SU-DHL-6 (cell line): ENCODE results near the gene DAPL1.

Experiments used
- EZH2phosphoT487 ChIP-seq: fragments of 200-600 bp; sonication (generic), shearing (Covaris generic); conservative IDR thresholded peaks from 2 replicates; pipeline ENCODE4 v1.6.1; 2018; ENCODE audit warnings: mild to moderate bottlenecking, antibody characterized with exemption, low read length, moderate library complexity, mixed read lengths
- TF ChIP-seq, protein P1 (sequence below): fragments of 200-600 bp; sonication (generic); IDR thresholded peaks from one replicate; pipeline ENCODE4 v1.5.1; 2017; ENCODE audit warnings: antibody characterized with exemption, mild to moderate bottlenecking, low read length, moderate library complexity; ENCODE audit not compliant: insufficient read depth, poor library complexity, severe bottlenecking

DNA sequence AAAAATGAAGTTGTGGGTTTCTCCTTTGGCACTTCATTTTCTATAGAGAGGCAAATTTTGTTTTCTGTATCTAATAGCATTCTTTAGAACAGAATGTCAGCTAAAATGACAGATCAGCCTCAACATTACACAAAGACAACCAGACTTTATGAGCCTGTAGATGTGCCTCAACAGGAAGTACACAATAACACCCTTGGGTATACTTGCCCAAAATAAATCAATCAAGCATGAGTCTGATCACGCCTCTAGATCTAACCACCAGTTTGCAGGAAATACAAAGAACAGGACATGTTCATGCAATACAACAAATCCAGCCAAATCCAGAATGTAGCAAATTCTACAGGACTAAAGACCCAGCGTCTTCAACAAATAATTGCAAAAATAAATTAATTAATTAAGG lies 11.2 kb upstream of the DAPL1 start:
- TF ChIP-seq, protein P1, sequence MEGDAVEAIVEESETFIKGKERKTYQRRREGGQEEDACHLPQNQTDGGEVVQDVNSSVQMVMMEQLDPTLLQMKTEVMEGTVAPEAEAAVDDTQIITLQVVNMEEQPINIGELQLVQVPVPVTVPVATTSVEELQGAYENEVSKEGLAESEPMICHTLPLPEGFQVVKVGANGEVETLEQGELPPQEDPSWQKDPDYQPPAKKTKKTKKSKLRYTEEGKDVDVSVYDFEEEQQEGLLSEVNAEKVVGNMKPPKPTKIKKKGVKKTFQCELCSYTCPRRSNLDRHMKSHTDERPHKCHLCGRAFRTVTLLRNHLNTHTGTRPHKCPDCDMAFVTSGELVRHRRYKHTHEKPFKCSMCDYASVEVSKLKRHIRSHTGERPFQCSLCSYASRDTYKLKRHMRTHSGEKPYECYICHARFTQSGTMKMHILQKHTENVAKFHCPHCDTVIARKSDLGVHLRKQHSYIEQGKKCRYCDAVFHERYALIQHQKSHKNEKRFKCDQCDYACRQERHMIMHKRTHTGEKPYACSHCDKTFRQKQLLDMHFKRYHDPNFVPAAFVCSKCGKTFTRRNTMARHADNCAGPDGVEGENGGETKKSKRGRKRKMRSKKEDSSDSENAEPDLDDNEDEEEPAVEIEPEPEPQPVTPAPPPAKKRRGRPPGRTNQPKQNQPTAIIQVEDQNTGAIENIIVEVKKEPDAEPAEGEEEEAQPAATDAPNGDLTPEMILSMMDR = no peak
- no peak for TF ChIP-seq EZH2phosphoT487
